Inflammatory macrophage treated with lipopolysaccharide for 4 hours (primary cell): Measurements from ENCODE around the gene PRMT7.

ENCODE experiments used
- DNase-seq: peaks from one replicate; pipeline ENCODE4 v3.0.0-alpha.2; 2020

The PRMT7 gene

GRCh38 chr16:68377667-68378393 is 67.0 kb downstream of the PRMT7 start:
- no peak for DNase-seq

DNA sequence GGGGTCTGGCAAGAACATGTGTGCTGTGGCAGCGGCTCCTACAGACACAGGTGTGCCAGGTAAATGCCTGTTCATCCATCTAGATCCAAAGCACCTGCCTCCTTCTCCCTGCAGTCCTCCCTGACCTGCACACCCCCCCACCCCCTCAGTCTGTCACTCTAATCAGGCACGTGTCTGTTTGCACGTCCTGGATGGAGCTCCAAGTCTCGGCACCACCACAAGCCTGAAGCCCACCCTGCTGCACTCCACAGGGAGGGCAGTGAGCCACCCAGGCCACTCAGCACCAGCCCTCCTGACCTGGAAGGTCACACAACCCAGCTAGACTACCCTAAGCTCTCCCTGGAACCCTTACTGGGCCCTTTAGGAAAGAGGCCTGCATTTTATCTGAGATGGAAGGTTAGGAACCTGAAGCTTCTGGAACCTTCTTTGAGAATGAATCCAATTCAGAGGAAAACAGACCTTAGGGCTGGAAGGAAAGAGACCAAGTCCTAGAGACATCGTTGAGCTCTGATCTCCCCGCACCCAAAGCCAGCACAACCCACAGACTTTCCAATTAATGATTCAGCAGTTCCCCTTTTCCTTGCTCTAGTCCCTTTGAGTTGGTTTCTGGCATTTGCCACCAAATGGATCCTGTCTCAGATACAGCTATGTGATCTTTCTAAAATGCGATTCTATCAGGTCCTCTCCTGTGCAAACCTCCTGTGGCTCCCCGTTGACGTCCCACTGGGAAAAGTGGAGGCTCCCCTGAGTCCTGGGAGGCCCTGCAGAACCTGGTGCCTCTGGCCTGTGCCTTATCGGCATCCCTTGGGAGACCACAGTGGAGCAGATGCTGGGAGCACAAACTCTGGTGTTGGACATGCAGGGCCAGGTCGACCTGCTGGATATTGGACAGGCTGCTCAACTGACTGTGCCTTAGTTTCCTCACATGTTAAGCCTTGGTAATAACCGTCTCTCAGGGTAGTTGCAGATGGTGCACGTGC is 67.9 kb downstream of the PRMT7 start:
- DNase-seq, result peak; percentile 31

GRCh38 chr16:68379472-68380347 is 68.9 kb downstream of the PRMT7 start:
- no peak for DNase-seq

GRCh38 chr16:68380348-68380670 is 69.5 kb downstream of the PRMT7 start:
- no peak for DNase-seq

GRCh38 chr16:68380676-68381362 is 70.0 kb downstream of the PRMT7 start:
- no peak for DNase-seq

DNA sequence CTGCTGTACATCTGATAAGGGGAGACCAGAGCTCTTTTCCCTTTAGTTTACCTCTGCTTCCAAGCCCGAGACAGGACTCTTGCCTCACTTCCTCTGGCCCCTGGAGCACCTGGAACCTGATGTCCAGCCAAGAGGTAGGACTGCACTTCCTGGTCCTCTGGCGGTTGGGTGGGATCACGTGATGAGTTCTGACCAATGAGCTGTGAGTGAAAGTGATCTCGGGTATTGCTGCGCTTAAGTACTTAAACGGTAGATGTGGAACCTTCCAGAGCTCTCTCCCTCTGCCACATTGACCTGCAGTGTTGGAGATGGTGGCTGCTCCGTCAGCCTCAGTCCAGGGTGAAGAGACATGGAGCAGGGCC is 70.5 kb downstream of the PRMT7 start:
- DNase-seq, result no peak

DNA sequence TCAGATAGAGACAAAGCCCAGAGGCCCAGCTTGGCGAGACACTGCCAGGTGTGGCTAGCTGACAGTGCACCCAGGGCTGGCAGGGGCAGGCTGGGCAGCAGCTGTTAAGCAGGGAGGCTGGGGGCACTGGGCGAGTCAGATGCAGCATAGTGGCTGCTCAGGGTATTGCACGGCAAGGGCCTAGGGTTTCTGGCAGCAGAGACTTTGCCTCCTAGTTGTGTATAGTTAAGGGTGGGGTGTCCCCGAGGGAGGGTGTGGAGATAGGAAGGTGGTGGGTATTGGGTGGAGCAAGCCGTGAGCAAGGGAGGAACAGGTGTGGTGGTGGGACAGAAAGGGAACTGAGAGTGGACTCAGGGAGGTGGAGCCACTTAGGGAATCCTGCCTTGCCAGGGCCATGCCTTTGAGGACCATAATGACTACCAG is 71.5 kb downstream of the PRMT7 start:
- no peak for DNase-seq

- DNase-seq, result no peak
These were observed 73.0 kb downstream of the PRMT7 start for GRCh38 chr16:68383858-68384257.

- no peak for DNase-seq
These were observed 73.7 kb downstream of the PRMT7 start for GRCh38 chr16:68384288-68385161.

GRCh38 chr16:68385371-68385770 is 74.6 kb downstream of the PRMT7 start:
- no peak for DNase-seq

DNA sequence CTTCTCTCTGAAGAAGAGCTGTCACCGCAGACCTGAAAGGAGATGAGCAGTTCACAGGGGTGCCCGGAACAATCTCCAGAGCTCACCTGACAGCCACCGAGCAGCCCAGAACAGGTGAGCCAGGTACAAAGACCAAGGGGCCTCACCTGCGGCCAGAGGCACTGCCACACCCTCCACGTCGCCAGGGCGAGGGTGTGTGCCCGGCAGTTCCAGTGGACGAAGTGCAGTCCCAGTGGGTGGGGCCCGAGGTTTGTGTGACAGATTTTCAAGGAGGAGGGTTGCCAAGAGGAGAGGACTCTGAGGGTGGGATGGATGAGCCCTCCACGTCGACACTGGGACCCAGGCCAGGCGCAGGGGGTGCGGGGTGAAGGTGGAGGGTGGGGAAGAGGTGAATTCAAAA is 75.8 kb downstream of the PRMT7 start:
- DNase-seq, result no peak

DNA sequence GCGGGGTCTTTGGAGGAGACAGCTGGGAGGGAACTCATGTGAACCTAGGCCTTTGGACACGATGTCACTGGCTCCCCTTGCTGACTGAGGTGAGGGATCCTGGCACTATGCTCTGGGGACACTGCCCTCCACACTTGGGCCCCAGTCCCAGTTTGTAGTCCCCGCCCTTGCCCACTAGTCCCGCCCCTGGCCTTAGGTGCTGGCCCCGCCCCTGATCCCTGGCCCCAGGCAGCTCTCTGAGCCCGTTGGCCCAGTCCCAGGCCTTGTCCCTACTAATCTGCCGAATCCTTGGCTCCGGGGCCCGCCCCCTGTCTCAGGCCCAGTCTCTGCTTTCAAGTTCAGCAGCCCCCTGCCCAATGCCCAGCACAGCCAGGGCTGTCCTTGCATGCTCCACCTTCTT is 76.5 kb downstream of the PRMT7 start:
- no peak for DNase-seq

DNA sequence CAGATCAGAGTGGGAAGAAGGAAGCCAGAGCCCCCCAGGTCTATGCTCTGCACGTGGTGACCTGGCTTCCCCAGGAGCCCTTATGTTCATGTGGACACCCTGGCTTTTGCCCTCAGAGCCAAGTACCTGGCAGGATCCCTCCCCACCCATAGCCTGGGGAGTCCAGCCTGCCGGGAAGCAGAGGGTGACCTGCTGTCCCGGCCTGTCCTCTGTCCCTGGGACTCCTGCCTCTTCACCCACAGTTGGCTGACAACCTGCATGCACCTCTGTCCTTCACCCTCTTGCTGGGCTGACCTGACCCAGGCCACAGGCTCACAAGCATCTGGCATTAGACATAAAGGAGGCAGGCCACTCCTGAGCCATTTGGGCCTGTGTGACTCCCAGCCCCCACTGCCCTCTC is 77.3 kb downstream of the PRMT7 start:
- DNase-seq, result no peak

- DNase-seq, result no peak
These were observed 78.2 kb downstream of the PRMT7 start for GRCh38 chr16:68389006-68389405.

- DNase-seq, result no peak
These were observed 79.0 kb downstream of the PRMT7 start for GRCh38 chr16:68389750-68390371.

GRCh38 chr16:68393333-68393732 is 82.5 kb downstream of the PRMT7 start:
- no peak for DNase-seq

GRCh38 chr16:68395167-68395786 is 84.5 kb downstream of the PRMT7 start:
- no peak for DNase-seq

- DNase-seq, result no peak
These were observed 85.0 kb downstream of the PRMT7 start for GRCh38 chr16:68395815-68396214.

DNA sequence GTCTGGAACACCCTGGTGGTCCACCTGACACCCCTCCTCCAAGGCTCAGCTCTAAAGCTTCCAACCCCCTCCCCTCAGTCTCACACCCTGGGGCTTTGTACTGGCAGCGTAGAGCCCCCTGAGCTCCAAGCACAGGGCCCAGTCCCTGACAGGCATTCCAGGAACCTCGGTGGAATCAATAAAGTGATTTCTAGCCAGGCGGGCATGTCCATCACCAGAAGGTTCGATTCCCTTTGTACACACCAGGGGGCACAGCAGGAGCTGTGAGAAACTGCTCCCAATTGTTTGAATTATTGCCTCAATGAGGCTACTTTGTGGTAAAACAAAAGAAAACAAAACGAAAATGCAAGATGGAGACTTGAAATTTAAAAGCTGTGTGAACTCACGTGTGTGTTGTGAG is 85.7 kb downstream of the PRMT7 start:
- DNase-seq, result peak; percentile 28

GRCh38 chr16:68397710-68398201 is 86.9 kb downstream of the PRMT7 start:
- no peak for DNase-seq
